NCI-H1417 (cell line): ENCODE data around the gene LDLRAP1.

Source experiments
- DNase-seq, 3 experiments: peaks; one replicate each; lab custom pipeline; 2025; lab: John Stamatoyannopoulos, UW

LDLRAP1 gene

GRCh38 chr1:25524568-25525360 is 18.6 kb upstream of the LDLRAP1 start:
- DNase-seq = no peak

GRCh38 chr1:25525361-25525688 is 18.1 kb upstream of the LDLRAP1 start:
- no peak for DNase-seq

GRCh38 chr1:25526753-25527152 is 16.7 kb upstream of the LDLRAP1 start:
- no peak for DNase-seq

GRCh38 chr1:25527226-25527846 is 16.1 kb upstream of the LDLRAP1 start:
- DNase-seq = no peak

DNA sequence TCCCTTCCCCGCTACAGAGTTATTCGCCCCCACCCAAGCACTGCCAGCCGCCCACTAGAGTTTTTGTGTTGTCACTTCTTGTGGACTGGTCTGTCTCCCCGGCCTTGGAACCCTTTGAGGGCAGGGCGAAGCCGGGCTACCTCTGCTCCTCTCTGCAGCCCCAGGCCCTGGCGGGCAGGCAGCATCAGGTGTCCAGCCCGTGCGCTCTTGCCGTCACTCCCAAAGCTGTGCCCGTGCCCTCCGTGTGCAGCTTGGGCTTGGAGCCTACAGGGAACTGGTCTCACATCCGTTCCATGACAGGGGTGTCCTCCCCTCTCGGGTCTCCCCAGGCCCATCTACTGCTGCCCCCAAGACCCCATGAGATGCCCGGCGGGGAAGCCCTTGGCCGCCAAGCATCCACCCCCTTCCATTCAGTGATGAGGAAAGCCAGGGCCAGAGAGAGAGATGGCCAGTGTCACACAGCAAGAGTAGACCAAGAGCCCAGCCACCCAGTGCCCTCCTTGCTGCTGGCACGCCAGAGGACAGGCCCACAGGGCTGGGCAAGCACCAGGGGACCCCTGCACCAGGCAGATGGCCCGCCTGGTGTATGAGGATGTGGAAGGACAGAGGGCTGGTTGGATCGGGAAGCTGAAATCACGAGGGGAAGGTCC is 15.3 kb upstream of the LDLRAP1 start:
- no peak for DNase-seq

DNA sequence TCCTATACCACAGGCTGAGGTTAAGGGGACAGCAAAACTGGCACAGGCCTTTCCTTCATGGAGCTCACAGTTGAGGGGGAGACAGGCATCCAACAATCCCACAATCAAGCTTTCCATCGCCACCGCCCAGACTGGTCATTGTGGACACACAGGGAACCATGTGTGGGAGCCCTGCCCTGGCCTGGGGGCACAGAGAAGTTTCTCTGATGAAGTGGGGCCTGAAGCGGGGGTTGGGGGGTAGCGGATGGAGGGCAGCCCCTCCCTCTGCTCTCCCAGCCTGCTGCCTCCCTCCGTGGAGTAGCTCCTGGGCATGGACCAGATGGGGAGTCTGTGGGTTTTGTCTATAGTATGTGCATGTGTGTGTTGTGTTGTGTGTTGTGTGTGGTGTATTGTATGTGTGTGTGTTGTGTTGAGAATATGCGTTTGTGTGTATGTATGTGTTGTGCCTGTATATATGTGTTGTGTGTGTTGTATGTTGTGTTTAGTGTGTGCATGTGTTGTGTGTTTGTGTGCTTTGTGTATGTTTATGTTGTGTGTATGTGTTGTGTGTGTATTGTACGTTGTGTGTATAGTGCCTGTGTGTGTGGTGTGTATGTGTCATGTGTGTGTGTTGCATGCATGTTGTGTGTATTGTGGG is 14.4 kb upstream of the LDLRAP1 start:
- no peak for DNase-seq

DNA sequence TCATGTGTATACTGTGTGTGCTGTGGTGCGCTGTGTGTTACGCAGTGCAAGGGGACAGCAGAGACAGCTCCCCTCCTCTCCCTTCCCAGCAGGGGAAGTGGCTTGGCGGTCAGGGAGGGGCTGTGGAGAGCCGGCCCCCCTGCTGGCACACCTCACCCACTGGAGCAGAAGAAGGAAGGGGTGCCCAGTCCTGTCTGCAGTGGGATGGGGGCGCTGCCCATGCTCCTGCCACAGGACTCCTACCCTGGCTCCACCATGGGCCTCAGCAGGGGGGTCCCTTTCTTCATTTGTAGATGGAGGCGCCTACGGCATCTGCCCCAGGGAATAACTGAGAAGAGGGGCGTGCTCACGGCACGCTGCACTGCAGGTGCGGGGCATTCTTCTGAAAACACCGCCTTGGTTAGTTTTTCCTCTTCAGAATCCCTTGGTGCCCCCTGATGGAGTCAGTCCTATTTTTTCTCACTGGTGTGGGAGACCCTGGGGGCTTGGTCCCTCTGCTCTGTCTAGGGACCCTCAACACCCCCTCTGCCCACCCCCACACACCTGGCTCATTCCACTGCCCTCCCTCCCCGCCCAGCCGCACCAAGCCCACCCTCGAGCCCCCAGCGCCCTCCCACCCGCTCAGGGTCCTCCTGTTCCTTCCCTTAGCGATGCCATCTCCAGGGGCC is 13.8 kb upstream of the LDLRAP1 start:
- peak in 1 of 3 experiments; percentile 22 for DNase-seq

DNA sequence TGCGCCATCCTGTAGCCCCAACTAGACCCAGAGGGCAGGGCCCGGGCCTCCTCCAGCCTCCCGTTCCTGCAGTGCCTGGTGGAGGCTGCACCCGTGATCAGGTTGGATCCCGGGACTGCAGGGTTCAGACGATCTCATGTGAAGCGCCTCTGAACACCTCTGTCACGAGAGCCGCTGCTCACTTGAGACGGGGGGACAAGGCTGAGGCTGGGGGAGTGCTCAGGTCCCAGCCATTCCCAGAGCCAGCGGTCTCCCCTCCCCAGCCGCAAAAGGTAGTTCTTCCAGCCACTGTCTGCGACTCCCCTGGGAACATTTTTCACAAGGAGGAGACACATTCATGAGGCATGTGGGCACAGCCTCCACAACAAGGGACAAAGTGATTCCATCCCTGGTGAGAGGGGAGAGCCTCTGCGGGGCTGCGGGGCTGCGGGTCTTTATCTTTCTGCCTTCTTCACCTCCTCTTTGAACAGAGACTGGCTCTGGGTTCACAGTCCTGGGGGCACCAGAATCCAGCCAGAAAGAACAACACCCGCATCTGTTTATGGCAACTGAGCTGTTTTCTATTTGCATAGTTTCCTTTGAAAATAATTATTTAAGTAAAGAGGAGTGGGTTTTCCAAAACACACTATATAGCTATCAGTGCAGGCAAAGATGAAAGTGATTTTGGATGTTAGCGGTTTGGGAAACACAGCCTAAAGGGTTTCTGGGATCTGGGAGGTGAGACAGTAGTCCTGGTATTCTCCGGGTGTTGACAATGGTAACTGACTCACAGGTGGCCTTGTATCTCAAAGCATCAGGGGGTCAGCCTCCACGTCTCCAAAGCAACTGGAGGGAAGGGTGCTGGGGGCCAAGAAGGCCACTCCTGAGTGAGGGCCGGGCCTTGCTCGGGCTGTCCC is 13.0 kb upstream of the LDLRAP1 start:
- DNase-seq = no peak

DNA sequence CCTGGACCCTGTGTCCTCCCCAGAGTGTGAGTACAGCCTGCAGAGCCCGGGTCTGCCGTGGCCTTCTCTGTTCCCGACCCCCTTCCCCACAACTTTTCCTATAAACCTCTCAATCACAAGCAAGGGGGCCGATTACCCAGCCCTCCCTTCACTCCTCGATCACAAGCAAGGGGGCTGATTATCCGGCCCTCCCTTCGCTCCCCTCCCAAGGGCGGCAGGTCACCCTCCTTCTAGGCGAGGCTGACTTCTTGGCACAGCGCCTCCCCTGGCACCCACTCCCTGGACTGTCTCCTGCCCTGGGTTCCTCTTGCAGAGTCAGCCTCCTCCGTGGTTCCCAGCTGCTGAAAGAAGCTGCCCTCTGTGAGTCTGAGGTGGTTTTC is 12.3 kb upstream of the LDLRAP1 start:
- DNase-seq = no peak

DNA sequence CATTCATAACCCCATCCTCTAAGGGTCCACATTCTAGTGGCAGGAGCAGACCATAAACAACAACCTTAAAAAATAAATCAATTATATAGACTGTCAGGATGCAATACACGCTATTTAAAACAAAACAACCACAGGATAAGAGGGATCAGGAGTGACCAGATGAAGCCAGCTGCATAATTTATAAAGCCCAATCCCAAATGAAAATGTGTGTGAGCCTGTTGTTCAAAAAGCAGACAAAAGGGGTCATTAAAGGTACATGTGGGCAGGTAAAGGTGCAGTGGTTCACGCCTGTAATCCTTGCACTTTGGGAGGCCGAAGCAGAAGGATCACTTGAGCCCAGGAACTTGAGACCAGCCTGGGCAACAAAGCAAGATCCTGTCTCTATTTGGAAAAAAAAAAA is 10.4 kb upstream of the LDLRAP1 start:
- no peak for DNase-seq

DNA sequence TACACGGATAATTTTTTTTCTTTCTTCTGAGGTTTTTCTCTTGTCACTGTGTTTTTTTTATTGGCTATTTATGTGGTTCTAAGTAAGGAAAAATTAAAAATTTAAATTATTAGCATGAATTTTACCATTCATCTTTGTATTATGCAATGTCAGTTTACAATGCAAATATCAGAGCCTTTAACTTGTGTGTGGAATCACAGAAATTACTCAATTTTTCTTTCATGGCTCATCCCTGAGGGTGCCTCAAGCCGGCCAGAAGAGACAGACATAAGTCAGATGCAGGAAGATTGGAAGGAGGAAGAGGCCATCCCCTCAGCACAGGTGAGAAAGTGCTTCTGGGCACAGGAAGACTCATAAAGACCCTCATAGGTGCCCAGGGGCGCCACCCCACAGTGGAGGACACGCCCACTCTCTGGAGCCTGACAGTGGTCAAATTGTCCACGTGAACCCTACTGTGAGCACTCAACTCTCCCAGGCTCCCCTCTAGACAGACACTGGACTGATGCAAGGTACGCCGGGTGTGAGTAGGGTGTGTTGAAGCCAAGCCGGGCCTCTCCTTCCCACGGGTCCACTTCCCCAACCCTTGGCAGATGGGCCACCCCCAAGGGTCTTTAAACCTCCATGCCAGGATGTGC is 9.5 kb upstream of the LDLRAP1 start:
- DNase-seq = no peak

DNA sequence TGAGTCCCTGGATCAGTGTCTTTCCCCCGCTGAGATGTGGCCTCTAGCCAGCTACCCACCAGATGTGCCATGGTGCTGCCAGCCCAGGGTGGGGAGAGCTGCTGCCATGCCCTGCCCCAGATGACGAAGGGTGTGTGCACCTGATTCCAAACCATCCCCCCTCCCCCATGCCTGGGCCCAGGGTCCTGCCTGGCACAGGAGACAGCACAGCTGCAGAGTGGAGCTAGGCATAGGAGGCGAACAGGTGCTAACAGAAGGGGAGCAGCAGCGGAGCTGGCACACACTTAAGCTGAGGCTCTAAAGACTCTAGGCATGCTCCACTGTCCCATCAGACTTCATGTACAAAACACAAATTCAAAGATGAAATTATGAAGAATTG is 9.0 kb upstream of the LDLRAP1 start:
- DNase-seq = no peak

DNA sequence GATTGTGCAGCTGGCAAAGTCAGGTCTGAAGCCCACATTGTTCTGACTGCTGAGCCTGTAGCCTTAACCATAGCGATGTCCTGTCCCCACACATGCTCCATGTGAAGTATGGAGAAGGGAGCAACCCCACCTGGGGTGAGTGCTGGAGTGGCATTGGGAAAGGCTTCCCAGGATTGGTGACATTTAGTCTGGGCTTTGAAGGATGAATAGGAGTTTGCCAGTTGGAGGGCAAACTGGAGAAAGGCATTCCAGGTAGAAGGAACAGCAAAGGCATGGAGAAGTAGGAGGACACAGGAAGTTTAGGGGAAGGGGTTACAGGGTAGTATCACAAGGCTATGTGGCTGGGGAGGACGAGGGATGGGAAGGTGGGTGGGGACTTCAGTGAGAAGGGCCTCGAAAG is 7.3 kb upstream of the LDLRAP1 start:
- no peak for DNase-seq

DNA sequence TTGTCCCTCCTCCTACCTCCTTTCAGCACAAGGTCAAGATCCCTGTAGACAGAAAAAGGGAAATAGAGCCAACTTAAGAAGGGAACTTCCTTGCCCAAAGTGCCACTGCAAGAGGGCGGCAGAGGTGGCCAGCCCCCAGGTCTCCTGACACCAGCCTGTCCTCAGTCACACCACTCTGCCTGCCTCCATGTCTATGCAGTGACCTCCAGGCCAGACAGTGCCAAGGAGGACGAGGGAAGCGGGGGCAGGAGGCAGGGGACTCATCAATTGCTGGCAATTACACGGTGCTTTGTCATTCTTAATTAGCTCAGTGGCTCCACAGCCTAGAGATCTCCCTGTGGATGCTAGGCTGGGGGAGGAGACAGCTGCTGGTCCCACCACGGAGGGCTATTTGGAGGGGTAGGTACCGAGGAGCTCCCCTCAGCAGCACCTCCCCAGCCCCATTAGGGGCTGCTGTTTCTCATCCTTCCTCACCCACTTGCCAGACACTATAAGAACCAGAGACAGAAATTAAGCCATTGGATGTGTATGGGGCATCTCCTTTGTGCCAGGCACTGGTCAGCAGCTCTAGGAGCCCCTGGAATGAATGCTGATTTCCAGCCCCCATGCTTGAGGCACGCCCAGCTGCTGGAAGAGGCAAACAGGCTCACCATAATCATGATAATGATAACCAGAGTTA is 6.1 kb upstream of the LDLRAP1 start:
- peak in 2 of 3 experiments; percentile 13 to 42 for DNase-seq

GRCh38 chr1:25538191-25538767 is 5.1 kb upstream of the LDLRAP1 start:
- DNase-seq = no peak

DNA sequence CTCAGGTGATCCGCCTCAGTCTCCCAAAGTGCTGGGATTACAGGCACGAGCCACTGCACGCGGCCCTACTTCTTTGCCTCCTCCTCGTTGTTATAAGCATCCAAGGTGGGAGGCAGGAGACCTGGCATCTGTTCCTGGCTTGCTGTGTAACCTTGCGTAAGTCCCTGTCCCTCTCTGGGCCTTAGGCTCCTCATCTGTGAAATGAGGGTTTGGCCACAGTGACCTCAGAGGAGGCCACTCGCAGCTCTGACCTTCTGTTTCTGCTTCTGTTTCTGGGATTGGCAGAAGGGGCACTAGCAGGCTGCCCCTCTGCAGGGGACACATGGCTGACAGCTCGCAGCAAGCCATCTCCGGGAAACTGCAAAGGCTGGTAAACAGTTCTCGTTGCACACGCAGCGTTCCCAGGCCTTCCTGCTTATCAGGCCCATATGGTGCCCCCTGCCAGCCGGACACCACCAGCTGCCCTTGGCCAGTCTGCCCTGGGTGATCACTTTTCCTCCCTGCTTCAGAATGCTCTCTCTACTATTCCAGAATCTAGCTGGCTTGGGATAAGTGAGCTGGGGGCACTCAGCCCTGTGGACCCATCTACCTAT is 2.6 kb upstream of the LDLRAP1 start:
- no peak for DNase-seq

DNA sequence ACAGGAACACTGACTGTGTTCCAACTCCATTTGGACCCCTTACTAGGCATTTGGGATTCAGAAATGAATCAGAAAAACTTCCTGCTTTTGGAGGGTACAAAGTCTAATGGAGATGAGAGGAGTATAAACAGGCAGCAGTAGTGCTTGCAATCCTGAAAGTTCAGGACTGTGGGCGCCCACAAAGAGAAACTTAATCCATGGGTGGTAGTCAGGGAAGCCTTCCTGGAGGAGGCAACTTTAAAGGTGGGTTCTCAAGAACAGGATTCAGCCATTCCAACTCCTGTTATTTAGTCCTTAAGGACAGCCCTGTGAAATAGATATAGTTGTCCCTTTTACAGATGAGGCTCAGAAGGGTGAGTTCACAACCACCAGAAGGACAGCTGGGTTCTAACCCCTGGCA is 2.0 kb upstream of the LDLRAP1 start:
- DNase-seq = no peak

GRCh38 chr1:25541889-25542658 is 1.3 kb upstream of the LDLRAP1 start:
- DNase-seq = no peak

DNA sequence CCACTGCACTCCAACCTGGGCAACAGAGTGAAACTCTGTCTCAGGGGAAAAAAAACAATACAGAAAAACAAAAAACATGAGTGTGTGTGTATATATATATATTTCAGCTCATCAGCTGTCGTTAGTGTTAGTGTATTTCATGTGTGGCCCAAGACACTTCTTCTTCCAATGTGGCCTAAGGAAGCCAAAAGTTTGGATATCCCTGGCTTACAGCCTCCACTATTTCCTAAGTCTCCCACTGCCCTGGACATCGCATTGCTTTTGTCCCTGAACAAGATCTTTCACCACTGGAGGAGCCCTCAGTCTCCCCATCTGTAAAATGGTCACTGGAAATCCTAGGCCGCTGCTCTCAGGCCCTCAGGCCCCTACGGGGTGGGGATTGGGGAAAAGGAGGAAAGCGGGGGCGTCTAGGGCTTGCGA is 391 bp upstream of the LDLRAP1 start:
- no peak for DNase-seq
